IPS-NIHi11 (cell line): Measurements from ENCODE around the gene SLC4A9.
A peak's percentile ranks its signal among the peaks of the same experiment; 100 is the strongest.
"Not testable (repeated sequence)": the region's sequence is repeated elsewhere in the genome, so short reads cannot be mapped to it uniquely, and the experiment has no call there.

Experiments used
- DNase-seq: peaks from one replicate; pipeline ENCODE4 v3.0.0; 2012; ENCODE audit warnings: mixed read lengths, low spot score

The SLC4A9 gene

DNA sequence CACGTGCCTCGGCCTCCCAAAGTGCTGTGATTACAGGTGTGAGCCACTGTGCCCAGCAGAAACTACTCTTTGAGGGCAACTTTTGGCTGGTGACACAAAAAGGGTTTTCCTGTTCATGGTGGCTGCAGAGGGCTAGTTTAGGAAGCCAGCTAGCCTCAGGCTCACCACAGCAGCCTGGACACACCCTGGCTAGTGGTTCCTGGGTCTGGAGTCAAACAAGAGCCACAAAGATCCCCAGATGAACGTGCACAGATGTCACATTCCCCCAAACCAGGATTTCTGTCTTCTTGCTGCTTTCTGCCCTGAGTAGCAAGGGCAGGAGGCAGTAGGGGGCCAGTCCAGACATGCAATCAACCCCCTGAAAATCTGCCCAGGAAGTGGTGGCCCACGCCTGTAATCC, 20.4 kb upstream of the SLC4A9 start:
- DNase-seq = no peak

DNA sequence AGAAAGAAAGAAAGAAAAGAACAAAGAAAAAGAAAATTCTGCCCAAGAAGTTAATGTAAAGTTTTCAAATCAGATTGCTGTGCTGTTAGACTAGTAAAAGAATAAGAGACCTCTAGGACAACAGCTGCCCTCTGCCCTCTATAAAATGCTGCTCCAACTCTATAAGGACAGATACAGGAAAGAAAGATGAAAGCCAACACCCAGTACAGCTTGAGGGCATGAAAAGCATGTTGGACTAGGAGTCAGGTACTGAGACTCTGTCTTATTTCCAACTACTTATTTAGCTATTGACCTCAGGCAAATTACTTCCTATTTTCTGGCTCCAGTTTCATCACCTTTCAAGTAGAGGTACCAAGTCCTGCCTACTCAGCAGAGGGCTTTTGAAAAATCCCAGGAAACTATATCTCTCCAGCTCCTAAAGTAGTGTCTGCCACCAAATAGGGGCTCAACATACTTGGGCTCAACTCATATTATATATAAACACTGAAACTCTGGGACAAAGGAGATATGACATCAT, 19.3 kb upstream of the SLC4A9 start:
- DNase-seq = no peak

DNA sequence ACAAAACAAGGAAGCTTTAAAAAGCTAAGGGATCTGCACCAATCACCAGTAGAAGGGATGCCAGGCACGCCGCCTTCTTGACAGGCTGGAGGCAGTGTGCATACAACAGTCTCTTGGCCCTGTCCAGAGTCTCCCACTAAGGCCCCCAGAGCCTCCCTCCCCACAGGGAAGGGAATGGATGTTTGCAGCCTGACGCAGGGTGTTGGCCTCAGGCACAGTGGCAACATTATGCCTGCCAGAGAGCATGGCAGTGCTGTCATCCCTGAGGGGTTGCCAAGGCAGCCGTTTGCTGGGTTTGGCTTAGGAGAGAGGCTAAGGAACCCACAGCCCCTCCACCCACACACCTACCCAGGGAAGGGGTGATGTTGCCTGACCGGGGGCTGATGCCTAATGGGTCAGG, 18.4 kb upstream of the SLC4A9 start:
- no peak for DNase-seq

GRCh38 chr5:140342287-140342686, 17.7 kb upstream of the SLC4A9 start:
- no peak for DNase-seq

DNA sequence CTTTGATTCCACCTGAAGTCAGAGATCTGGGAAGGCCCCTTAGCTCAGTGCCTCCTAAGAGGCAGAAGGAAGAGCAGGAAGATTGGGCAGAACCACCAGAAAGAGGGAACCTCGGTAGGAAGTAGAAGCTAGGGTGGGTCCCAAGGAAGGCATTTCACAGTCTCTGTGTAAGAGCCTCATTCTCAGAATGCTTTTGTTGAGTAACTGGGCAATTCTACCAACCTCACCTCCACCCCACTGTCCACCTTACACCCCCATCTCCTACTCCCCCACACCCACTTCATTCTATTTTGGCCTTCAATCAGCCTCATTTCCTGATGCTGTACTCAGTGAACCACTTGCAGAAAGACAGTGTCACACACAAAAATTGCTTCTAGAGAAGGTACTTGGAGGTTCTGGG, 17.1 kb upstream of the SLC4A9 start:
- DNase-seq = no peak

DNA sequence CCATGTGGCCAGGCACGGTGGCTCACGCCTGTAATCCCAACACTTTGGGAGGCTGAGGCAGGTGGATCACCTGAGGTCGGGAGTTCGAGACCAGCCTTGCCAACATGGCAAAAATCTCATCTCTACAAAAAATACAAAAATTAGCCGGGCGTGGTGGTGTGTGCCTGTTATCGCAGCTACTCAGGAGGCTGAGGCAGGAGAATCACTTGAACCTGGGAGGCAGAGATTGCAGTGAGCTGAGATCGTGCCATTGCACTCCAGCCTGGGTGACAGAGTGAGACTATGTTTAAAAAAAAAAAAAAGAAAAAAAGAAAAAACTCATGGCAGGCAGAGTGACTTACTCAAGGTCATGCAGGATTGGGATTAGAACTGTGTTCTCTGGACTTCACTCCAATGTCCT, 16.1 kb upstream of the SLC4A9 start:
- DNase-seq = not testable (repeated sequence)

DNA sequence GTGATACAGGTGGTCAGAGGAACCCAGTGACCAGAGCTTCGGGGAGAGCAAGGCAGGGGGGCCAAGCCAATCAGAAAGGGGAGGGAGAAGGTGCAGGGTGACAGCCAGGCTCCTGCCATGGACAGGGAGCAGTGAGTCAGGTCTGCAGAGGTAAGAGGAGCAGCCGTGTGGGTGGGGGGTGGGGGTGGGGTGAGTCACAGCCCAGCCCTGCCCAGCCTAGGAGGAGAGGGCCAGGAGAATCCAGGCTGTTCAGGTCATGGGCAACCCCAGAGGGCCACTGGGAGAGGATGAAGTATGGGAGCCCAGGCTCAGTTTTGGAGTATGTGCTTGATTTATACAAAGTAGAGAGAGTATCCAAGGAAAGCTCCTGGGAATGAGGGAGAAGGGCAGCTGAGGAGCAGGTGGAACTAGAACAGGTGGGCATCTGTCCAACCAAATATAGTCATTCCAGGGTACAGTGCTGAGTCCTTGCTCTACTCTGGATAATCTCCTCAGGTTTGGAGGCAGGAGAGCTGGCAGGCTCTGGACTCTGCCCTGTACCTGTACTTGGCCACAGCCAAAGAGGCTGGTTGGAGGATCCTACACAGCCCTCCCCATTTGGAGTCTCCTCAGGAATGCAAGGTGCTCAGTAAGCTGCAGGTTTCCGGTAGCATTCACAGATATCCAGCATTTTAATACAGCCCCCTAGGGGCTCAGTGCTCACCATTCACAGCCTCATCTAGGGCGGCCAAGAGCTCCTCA, 15.1 kb upstream of the SLC4A9 start:
- DNase-seq = peak; percentile 50

- peak; percentile 87 for DNase-seq
Measured at GRCh38 chr5:140345919-140346347, 14.1 kb upstream of the SLC4A9 start.

GRCh38 chr5:140346348-140347221, 13.4 kb upstream of the SLC4A9 start, which contains the start of gene HBEGF:
Gene HBEGF (minus strand): TSS chr5:140346603. CDS start chr5:140346328, 275 bp downstream.
- peak; percentile 98 for DNase-seq

DNA sequence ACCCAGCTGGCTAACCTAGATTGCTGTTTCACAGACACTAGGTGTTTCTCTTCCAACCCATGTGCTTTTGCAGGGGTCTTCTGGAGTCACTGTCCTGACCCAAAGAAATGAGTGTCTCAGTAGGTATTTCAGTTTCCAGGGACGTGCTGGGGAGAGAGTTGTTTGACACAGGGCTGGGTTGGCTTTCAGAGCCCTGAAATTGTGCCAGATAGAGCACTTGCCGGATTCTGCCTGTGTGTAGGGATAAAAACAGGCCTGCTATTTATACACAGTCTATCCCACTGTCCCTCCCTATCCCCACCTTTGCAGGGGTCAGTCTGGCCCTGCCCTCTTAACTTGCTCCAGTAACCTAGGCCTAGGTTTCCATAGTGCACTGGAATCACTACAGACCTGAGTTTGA, 12.6 kb upstream of the SLC4A9 start:
- DNase-seq = no peak

GRCh38 chr5:140348104-140348503, 11.9 kb upstream of the SLC4A9 start:
- DNase-seq = no peak

DNA sequence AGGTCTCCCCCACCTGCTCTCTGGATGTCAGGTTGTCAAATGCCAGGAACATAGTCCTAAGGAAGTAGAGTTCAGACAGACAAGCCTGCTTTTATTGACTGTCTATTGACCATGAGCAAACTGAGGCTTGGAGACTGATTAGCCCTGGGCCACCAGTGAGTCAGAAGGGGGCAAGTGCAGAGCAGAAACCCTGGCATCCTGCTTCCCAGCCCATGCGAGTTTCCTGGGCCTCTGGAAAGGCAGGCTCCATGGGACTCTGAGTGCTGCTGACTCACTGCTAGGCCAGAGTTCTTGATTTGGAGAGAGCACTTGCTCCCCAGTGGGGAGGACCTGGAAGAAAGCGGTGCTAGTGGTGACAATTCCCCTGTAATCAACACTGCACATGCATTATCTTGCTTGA, 10.8 kb upstream of the SLC4A9 start:
- DNase-seq = no peak

- peak; percentile 59 for DNase-seq
Measured at GRCh38 chr5:140351609-140352334, 8.2 kb upstream of the SLC4A9 start.

DNA sequence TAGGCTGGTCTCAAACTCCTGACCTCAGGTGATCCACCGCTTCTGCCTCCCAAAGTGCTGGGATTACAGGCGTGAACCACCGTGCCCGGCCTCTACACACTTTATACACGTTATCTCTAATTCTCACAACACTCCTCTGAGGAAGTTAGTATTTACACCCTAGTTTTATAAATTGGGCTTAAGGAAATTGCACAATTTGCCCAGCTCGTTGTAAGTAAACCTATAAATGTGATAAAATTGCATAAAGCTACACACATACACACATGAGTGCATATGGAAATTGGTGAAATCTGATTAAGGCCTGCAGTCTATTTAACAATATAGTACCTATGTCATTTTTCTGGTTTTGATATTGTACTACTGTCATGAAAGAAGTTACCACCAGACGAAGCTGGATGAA, 4.4 kb upstream of the SLC4A9 start:
- DNase-seq = no peak

GRCh38 chr5:140356853-140357725, 2.9 kb upstream of the SLC4A9 start:
- no peak for DNase-seq

- DNase-seq = peak; percentile 89
Measured at GRCh38 chr5:140357726-140358093, 2.3 kb upstream of the SLC4A9 start.

DNA sequence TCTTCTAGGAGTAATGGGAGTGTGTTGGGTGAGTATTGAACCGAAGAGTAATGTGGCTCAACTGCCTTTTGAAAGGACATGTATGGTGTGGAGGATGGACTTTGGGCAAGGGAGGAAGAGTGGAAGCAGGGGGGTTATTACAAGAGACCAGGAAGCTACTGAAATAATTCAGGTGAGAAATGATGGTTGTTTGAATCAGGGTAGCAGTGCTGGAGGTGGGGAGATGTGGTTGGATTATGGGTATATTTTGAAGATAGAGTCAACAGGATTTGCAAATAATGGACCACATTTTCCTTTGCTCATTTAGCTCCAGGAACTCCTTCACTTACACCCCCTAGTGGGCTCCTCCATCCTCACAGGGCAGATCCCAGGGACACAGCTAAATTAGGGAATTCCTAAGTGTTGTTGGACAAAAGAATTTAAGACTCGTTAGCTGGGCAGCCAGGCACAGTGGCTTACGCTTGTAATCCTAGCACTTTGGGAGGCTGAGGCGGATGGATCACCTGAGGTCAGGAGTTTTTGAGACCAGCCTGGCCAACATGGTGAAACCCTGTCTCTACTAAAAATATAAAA, 1.2 kb upstream of the SLC4A9 start:
- DNase-seq = peak; percentile 65

GRCh38 chr5:140360681-140361479, 886 bp downstream of the SLC4A9 start:
- DNase-seq = no peak

DNA sequence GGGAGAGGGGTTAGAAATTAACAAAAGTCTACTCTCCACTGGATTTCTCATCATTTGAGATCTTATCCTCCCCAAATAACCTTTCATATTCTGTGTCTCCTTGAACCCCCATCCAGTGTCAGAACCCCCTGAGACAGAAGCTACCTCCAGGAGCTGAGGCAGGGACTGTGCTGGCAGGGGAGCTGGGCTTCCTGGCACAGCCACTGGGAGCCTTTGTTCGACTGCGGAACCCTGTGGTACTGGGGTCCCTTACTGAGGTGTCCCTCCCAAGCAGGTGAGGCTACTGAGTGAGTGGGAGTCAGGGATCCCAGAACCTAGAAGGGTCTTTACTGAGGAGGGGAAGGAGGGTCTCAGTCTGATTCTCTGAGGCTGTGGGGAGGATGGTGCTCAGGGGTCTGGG, 1.9 kb downstream of the SLC4A9 start:
- DNase-seq = no peak

- DNase-seq = no peak
Measured at GRCh38 chr5:140362311-140362710, 2.3 kb downstream of the SLC4A9 start.
